T-helper 1 cell treated with Interleukin-12 subunit alpha and Interleukin-12 subunit beta and Interleukin-4 antibody, amounts not matched to agents 30 μg/mL and 1 μg/mL, for 36 hours (primary cell): ENCODE data around the gene MMP15.

Source experiments
- H3K27ac Mint-ChIP-seq: one replicate; pipeline ENCODE4 v1.8.0; 2021; ENCODE audit warnings: mild to moderate bottlenecking, mixed read lengths
- H3K27me3 Mint-ChIP-seq: one replicate; pipeline ENCODE4 v1.8.0; 2021; ENCODE audit warnings: low read depth, mixed read lengths
- H3K36me3 Mint-ChIP-seq: one replicate; pipeline ENCODE4 v1.8.0; 2021; ENCODE audit warnings: low read depth, mixed read lengths
- H3K4me1 Mint-ChIP-seq: one replicate; pipeline ENCODE4 v1.8.0; 2021; ENCODE audit warnings: low read depth, mixed read lengths
- H3K4me3 Mint-ChIP-seq: one replicate; pipeline ENCODE4 v1.8.0; 2021; ENCODE audit warnings: mild to moderate bottlenecking, moderate library complexity, mixed read lengths
- H3K9me3 Mint-ChIP-seq: one replicate; pipeline ENCODE4 v1.8.0; 2021; ENCODE audit warnings: mixed read lengths

MMP15 gene

DNA sequence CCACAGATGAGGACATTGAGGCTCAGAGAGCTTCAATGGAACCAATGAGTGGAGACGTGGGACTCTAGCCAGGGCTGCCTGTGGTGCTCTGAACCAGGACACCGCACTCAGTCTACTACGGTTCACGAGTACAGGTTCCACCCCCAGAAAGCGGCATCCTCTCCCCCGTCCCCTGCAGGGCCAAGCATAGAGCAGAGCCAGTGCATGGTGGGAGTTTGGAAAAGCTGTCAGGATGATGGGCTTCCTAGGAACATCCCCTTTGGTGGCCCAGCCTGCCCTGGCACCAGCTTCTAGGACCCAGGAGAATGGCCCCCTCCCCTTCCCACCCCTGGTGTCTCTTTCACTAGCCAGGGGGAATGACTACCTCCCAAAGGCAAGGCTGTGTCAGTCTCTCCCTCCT lies 33.5 kb upstream of the MMP15 start:
- no peaks in the 10 kb centered on the region for H3K9me3 Mint-ChIP-seq
- no peaks in the 10 kb centered on the region for H3K27me3 Mint-ChIP-seq
- no peak overlapping the region for H3K27ac Mint-ChIP-seq
- H3K36me3 Mint-ChIP-seq = peaks cover 13% of the 10 kb centered on the region
- no peak overlapping the region for H3K4me3 Mint-ChIP-seq
- H3K4me1 Mint-ChIP-seq = peaks cover 17% of the 10 kb centered on the region

DNA sequence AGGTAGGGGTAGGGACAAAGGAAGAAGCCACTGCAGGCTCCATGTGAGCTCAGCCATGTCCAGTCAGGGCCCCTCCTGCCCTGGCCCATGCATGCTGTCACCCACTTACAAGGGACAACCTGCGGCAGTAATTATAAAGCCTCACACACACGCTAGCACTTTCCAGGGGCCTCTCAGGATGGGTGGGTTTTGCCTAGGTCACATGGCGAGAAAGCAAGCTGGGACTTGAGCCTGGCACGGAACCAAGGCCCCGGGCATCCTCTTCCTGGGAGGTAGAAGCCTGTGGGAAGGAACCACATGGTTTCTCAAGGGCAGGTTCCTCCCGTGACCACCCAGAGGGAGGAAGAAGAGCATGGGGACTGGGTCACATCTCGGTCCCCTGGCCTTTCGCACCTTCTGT lies 32.1 kb upstream of the MMP15 start:
- peaks cover 25% of the 10 kb centered on the region for H3K4me1 Mint-ChIP-seq
- H3K27me3 Mint-ChIP-seq = no peaks in the 10 kb centered on the region
- no peak overlapping the region for H3K4me3 Mint-ChIP-seq
- no peaks in the 10 kb centered on the region for H3K9me3 Mint-ChIP-seq
- H3K27ac Mint-ChIP-seq = no peak overlapping the region
- H3K36me3 Mint-ChIP-seq = peaks cover 23% of the 10 kb centered on the region

DNA sequence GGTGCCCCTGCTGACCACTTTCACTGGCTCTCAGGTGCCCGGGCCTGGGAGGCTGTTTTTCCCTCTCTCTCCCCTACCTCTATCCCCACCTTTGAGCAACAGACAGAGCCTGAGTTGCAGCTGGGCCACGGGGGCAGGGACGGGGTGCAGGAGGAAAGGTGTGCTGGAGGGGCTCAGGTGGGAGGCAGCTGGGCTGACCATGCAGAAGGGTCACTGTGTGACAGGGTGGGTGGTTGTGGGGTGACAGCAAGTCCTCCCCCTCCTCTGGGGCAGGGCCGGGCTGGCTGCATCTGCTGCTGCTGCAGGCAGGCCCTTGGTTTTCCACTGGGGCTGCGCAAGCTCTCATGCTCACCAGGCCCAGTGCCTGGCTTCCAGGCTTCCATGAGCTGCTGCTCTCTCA lies 31.7 kb upstream of the MMP15 start:
- Mint-ChIP-seq H3K27me3 (no peaks in the 10 kb centered on the region), H3K4me3 (no peak overlapping the region), H3K36me3 (peaks cover 23% of the 10 kb centered on the region), H3K9me3 (no peaks in the 10 kb centered on the region), H3K4me1 (peaks cover 29% of the 10 kb centered on the region), H3K27ac (no peak overlapping the region)

DNA sequence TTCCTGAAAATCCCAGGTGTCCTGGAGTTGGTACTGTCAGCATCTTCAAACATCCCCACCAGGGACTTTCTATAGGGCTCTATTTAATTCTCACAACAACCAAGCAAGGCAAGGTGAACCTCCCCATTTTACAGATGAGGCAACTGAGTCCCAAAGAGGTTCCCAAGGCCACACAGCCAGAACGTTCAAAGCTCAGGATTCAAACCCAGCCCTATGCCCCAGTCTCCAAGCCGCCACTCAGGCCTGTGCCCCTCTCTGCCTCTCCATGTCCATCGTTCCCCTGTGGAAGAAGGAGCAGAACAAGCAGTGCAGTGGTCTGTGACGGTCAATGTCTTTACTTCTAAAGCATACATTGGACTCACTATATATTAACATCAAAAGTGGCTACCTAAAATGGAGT lies 31.2 kb upstream of the MMP15 start:
- Mint-ChIP-seq H3K9me3 (no peaks in the 10 kb centered on the region), H3K4me3 (no peak overlapping the region), H3K27me3 (no peaks in the 10 kb centered on the region), H3K36me3 (peaks cover 23% of the 10 kb centered on the region), H3K27ac (no peak overlapping the region), H3K4me1 (peaks cover 34% of the 10 kb centered on the region)

DNA sequence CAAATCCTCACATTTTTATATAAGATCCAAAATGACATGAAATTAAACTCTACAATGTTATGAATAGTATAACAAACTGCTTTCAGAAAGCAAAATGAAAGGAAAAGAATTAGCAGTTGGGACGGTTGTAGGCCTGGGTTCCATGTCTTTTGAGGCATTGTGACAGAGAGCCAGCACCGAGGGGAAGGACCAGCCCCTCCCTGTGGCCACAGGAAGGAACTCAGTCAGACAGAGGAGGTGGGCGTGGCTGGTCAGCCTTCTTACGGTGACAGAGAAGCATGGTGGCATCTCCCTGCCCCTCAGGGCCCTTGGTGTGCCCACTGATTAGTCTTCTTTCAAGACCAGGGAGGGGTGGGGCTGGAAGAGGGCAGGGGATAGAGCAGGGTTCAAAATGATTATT lies 30.8 kb upstream of the MMP15 start:
- peak overlapping the region; percentile 32 for H3K4me3 Mint-ChIP-seq
- H3K27me3 Mint-ChIP-seq = no peaks in the 10 kb centered on the region
- no peaks in the 10 kb centered on the region for H3K9me3 Mint-ChIP-seq
- peaks cover 34% of the 10 kb centered on the region for H3K4me1 Mint-ChIP-seq
- no peak overlapping the region for H3K27ac Mint-ChIP-seq
- peaks cover 23% of the 10 kb centered on the region for H3K36me3 Mint-ChIP-seq

DNA sequence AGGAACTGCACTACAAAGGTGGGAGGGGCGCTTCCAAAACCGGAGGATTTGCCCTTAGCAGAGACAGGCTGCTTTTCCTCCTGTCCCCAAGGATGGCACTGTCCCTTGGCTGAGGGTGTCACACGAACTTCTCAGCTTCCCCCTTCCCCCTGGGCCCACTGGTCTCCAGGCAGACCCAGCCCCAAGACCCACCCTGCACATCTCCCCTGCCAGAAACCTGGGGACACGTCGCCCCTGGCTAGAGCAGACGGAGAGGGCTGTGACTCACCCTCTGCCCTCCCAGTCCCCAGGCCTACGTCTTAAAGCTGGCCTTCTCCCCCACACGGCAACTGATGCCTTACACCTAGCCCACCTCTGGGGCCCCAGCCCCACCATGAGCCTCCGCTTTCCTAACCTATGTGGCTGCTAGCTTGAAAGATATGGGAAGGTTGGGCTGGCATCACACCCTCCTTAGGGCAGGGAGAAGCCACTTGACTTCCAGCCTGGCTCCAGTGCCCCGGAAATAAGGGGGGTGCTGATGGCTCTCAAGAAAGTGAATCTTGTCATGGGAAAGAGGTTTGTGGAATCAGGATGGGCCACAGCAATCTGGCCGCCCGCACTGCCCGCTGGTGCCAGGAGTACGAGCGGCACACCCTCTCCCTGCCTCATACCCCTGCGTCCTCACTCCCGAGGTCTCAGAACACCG lies 29.7 kb upstream of the MMP15 start:
- H3K36me3 Mint-ChIP-seq = peaks cover 23% of the 10 kb centered on the region
- peaks cover 34% of the 10 kb centered on the region for H3K4me1 Mint-ChIP-seq
- no peaks in the 10 kb centered on the region for H3K9me3 Mint-ChIP-seq
- H3K4me3 Mint-ChIP-seq = no peak overlapping the region
- peak overlapping the region; percentile 49 for H3K27ac Mint-ChIP-seq
- no peaks in the 10 kb centered on the region for H3K27me3 Mint-ChIP-seq

DNA sequence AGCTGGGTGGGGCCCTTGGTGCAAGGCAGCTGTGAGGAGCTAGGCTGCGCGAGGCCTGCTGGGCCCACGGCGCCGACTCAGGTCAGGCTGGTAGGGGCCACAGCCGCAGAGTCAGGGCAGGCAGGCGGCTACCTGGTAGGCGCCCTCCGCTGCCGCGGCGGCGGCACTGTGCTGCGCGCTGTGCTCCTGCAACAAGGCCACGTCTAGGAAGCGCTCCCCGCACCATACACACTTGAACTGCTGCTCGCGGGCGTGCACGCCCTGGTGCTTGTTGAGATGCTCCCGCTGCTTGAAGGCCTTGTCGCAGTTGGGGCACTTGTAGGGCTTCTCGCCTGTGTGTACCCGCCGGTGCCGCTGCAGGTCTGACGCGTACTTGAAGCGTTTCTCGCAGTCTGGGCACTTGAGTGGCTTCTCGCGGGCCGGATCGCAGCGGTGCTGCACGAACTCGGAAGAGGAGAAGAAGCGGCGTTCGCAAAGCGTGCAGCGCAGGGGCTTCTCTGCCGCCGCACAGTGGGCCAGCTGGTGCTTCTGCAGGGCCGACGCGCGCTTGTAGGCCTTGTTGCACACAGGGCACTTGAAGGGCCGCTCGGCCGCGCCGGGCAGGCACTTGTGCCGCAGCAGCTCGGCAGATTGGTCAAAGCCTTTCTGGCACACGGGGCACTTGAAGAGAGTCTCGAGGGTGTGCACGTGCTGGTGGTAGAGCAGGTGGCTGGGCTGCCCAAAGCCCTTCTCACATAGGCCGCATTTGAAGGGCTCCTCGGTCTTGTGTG lies 29.0 kb upstream of the MMP15 start:
- H3K27me3 Mint-ChIP-seq = no peaks in the 10 kb centered on the region
- peaks cover 34% of the 10 kb centered on the region for H3K4me1 Mint-ChIP-seq
- no peaks in the 10 kb centered on the region for H3K9me3 Mint-ChIP-seq
- H3K36me3 Mint-ChIP-seq = peaks cover 23% of the 10 kb centered on the region
- H3K4me3 Mint-ChIP-seq = no peak overlapping the region
- H3K27ac Mint-ChIP-seq = no peak overlapping the region

DNA sequence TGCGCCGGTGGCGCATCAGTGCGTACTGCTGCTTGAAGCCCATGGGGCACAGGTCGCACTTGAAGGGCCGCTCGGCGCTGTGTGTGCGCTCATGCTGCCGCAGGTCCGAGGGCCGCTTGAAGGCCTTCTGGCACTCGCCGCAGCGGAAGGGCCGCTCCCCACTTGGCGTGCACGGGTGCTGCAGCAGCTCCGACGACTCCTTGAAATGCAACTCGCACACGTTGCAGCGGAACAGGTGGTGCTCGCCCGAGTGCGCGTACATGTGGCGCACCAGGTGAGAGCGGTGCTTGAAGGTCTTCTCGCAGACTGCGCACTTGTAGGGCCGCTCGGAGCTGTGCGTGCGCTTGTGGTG lies 28.4 kb upstream of the MMP15 start:
- Mint-ChIP-seq H3K4me1 (peaks cover 40% of the 10 kb centered on the region), H3K9me3 (no peaks in the 10 kb centered on the region), H3K27me3 (no peaks in the 10 kb centered on the region), H3K36me3 (peaks cover 23% of the 10 kb centered on the region), H3K4me3 (no peak overlapping the region), H3K27ac (no peak overlapping the region)

DNA sequence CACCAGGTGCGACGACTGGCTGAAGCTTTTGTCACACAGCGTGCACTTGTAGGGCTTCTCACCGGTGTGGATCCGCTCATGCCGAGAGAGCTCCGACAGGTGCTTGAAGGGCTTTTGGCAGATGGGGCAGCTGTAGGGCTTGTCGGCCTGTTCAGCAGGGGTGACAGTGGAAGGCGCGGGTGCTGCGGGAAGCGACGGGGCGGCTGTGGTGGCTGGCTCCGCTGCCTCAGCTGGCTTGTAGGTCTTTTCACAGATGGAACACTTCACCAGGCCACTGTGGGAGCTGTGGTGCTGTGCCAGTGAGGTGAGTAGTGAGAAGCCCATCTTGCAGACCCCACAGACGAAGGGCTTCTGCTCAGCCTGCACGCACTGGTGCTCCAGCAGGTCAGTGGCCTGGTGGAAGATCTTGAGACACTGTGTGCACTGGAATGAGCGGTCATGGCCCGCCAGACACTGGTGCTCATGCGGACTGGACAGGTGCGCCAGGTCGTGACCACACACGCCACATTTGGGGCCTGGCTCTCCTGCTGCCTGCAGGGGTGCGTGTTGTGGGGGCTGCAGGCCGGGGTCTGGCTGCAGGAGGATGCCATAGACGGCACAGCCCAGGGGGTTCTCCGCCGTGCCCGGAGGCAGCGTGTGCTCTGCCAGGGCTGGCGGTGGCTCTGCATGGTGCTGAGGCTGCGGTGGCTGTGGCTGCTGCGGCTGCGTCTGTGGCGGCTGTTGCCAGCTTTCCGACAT lies 27.9 kb upstream of the MMP15 start:
- H3K4me1 Mint-ChIP-seq = peaks cover 41% of the 10 kb centered on the region
- H3K4me3 Mint-ChIP-seq = peak overlapping the region; percentile 82
- H3K27me3 Mint-ChIP-seq = no peaks in the 10 kb centered on the region
- no peaks in the 10 kb centered on the region for H3K9me3 Mint-ChIP-seq
- peaks cover 28% of the 10 kb centered on the region for H3K36me3 Mint-ChIP-seq
- H3K27ac Mint-ChIP-seq = no peak overlapping the region

DNA sequence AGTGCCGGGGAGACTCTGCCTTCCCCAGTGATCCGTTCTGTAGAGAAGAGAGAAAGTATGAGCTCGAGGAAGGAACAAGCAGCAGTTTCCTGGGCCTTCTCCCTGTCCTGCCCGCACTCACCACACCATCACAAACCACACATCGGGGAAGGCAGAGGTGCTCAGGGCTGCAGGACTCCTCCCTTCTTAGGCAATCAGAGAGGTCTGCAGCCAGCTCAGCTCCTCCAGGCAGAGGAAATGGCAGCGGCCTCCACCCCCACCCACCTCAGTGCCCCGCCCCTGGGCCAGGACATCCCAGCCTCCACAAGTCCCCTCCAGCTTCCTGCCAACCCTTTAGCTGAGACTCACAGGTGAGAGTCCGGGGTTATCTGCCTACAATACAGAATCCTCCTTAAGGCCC lies 27.1 kb upstream of the MMP15 start:
- H3K9me3 Mint-ChIP-seq = no peaks in the 10 kb centered on the region
- peak overlapping the region; percentile 82 for H3K4me3 Mint-ChIP-seq
- H3K27me3 Mint-ChIP-seq = no peaks in the 10 kb centered on the region
- H3K4me1 Mint-ChIP-seq = peaks cover 39% of the 10 kb centered on the region
- peak overlapping the region; percentile 85 for H3K27ac Mint-ChIP-seq
- H3K36me3 Mint-ChIP-seq = peaks cover 28% of the 10 kb centered on the region

DNA sequence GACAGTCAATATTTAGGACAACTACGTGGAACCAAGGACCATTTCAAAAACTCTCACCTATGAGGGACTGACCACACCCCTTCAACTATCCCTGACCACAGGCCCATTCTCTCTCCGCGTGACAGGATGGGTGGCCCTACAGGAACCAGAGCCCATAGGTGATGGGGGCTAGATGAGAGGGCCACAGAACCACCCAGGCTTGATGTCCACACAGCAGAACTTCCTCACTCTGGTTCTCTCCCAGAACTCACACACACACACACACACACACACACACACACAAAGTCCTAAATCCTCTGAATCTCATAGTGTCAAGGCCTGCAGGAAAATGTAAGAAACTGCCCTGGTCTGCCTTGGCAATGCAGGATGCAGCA lies 26.6 kb upstream of the MMP15 start:
- Mint-ChIP-seq H3K36me3 (peaks cover 30% of the 10 kb centered on the region), H3K4me3 (peak overlapping the region; percentile 82), H3K27me3 (no peaks in the 10 kb centered on the region), H3K27ac (peak overlapping the region; percentile 85), H3K9me3 (no peaks in the 10 kb centered on the region), H3K4me1 (peaks cover 42% of the 10 kb centered on the region)

DNA sequence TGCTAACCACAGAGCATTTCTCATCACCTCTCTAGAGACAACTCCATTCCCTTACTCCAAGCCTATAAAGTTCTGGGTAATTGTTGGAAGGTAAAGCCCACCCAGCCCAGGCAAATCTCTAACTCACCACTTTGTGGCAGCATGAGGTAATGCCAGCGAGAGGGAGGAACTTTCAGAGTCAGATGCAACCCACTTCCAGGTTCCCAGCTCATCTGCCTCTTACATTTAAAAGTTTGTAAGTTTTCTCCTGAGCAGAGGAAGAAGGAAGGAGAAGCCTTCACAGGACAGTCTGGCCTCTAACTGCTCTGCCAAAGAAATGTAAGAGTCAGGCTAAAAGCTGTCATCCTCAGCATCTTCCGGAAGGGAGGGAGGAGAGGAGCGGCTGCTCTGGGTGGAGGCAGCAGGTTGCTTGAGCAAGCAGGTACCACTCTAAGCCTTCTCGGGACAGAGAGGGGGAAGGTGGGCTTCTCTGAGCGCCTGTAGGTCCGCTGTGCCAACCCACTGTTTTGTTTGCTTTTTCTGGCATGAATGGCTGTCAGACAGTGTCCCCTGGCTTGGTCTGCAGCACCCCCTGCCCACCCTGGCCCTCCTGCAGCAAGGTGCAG lies 26.1 kb upstream of the MMP15 start:
- H3K4me1 Mint-ChIP-seq = peaks cover 41% of the 10 kb centered on the region
- H3K27me3 Mint-ChIP-seq = no peaks in the 10 kb centered on the region
- peak overlapping the region; percentile 82 for H3K4me3 Mint-ChIP-seq
- H3K9me3 Mint-ChIP-seq = no peaks in the 10 kb centered on the region
- H3K27ac Mint-ChIP-seq = peak overlapping the region; percentile 85
- H3K36me3 Mint-ChIP-seq = peaks cover 32% of the 10 kb centered on the region

DNA sequence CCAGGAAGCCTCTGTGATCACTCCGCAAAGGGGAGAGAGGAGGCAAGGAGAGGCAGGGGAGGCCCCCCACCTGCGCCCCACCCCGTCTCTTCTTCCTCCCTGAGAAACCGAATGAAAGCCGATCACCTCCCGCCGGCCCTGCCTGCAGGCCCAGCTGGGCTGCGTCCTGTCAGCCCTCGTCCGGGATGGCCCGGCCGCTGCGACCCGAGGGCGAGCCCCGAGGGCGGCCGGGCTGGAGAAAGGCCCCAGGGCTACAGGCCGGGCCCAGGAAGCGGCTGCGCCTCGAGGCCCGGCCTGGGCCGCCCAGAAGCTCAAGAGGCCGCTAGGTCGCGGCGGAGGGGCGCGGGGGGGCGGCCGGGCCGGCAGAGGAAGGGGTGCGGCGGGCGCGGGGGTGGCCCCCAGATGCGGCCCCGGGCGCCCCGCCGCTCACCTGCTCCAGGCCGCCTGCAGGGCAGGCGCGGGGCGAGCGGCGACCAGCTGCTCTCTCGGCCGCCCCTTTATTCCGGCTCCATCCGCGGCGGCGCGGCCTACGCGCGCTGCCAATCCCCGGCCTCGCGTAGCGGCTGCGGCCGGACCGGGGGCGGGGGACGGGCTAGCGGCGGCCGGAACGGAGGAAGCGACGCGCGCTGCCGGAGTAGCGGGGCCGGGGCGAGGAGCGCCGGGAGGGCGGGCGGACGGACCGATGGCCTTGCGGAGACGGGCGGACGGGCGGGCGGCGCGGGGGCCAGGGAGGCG lies 25.4 kb upstream of the MMP15 start, which contains the start of gene ZNF319:
ZNF319 (minus strand) TSS at position 702 of the 735 bp plus-strand sequence. CDS start 2,407 bp downstream, outside the sequence.
- peak within 1 kb of the TSS; percentile 85 for H3K27ac Mint-ChIP-seq
- H3K9me3 Mint-ChIP-seq = no peaks in the 10 kb centered on the region
- peaks cover 28% of the 10 kb centered on the region for H3K36me3 Mint-ChIP-seq
- H3K27me3 Mint-ChIP-seq = no peaks in the 10 kb centered on the region
- H3K4me1 Mint-ChIP-seq = peaks cover 39% of the 10 kb centered on the region
- peak within 1 kb of the TSS; percentile 90 for H3K4me3 Mint-ChIP-seq
